Activated naive CD8-positive, alpha-beta T cell treated with anti-CD3 and anti-CD28 coated beads for 36 hours (primary cell): ENCODE results near the gene ZNF547. TPM values are rescaled to one million over a fixed set of nuclear protein-coding genes. Genes with fewer than 3 reads are reported as not detected.

ENCODE experiments used
- DNase-seq: peaks from one replicate; pipeline ENCODE4 v3.0.0; 2021
- H3K27ac Mint-ChIP-seq: one replicate; pipeline ENCODE4 v1.8.0; 2022; ENCODE audit warnings: mild to moderate bottlenecking, moderate library complexity, mixed read lengths
- H3K27me3 Mint-ChIP-seq: one replicate; pipeline ENCODE4 v1.8.0; 2022; ENCODE audit warnings: mild to moderate bottlenecking, mixed read lengths
- H3K36me3 Mint-ChIP-seq: one replicate; pipeline ENCODE4 v1.8.0; 2021; ENCODE audit warnings: mild to moderate bottlenecking, mixed read lengths
- H3K4me1 Mint-ChIP-seq: one replicate; pipeline ENCODE4 v1.8.0; 2021; ENCODE audit warnings: mixed read lengths
- H3K4me3 Mint-ChIP-seq: one replicate; pipeline ENCODE4 v1.8.0; 2022; ENCODE audit warnings: mild to moderate bottlenecking, moderate library complexity, mixed read lengths
- H3K9me3 Mint-ChIP-seq: one replicate; pipeline ENCODE4 v1.8.0; 2022; ENCODE audit warnings: mixed read lengths
- total RNA-seq, 2 experiments: library from RNA; stranded (reverse); gene quantifications; one replicate each; pipeline ENCODE4 v1.2.3, GENCODE V29; 2021

ZNF547 gene
- total RNA-seq, 2 experiments from 2014 or later = 1.6 to 1.8 TPM

DNA sequence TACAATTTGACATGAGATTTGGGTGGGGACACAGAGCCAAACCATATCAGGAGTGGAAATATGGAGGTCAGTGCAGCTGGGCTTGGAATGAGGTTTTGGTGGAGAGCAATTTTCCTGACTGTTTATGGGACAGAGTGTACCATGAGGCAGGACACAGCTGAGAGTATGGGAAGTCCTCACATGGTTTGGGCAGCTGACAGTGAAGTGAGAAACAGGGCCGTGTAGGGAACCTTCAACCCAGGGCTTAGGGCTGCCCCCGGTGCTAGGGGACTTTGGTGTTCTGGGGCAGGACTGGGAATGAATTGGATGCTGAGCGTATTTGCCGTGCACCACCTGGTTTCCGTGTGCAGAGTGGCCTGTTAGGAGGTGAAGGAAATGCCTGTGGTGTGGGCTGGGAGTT, 32.4 kb downstream of the ZNF547 start:
- H3K27ac Mint-ChIP-seq = no peak overlapping the region
- peaks cover 52% of the 10 kb centered on the region for H3K9me3 Mint-ChIP-seq
- no peak for DNase-seq
- peaks cover 11% of the 10 kb centered on the region for H3K4me1 Mint-ChIP-seq
- H3K4me3 Mint-ChIP-seq = no peak overlapping the region
- no peaks in the 10 kb centered on the region for H3K27me3 Mint-ChIP-seq
- H3K36me3 Mint-ChIP-seq = peaks cover 97% of the 10 kb centered on the region

DNA sequence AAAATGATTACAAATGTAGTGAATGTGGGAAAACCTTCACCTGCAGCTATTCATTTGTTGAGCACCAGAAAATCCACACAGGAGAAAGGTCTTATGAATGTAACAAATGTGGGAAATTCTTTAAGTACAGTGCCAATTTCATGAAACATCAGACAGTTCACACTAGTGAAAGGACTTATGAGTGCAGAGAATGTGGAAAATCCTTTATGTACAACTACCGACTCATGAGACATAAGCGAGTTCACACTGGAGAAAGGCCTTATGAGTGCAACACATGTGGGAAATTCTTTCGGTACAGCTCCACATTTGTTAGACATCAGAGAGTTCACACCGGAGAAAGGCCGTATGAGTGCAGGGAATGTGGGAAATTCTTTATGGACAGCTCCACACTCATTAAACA, 35.5 kb downstream of the ZNF547 start:
- H3K4me1 Mint-ChIP-seq = peaks cover 2% of the 10 kb centered on the region
- H3K27ac Mint-ChIP-seq = no peak overlapping the region
- peaks cover 55% of the 10 kb centered on the region for H3K9me3 Mint-ChIP-seq
- no peak overlapping the region for H3K4me3 Mint-ChIP-seq
- no peak for DNase-seq
- H3K36me3 Mint-ChIP-seq = peaks cover 80% of the 10 kb centered on the region
- no peaks in the 10 kb centered on the region for H3K27me3 Mint-ChIP-seq

DNA sequence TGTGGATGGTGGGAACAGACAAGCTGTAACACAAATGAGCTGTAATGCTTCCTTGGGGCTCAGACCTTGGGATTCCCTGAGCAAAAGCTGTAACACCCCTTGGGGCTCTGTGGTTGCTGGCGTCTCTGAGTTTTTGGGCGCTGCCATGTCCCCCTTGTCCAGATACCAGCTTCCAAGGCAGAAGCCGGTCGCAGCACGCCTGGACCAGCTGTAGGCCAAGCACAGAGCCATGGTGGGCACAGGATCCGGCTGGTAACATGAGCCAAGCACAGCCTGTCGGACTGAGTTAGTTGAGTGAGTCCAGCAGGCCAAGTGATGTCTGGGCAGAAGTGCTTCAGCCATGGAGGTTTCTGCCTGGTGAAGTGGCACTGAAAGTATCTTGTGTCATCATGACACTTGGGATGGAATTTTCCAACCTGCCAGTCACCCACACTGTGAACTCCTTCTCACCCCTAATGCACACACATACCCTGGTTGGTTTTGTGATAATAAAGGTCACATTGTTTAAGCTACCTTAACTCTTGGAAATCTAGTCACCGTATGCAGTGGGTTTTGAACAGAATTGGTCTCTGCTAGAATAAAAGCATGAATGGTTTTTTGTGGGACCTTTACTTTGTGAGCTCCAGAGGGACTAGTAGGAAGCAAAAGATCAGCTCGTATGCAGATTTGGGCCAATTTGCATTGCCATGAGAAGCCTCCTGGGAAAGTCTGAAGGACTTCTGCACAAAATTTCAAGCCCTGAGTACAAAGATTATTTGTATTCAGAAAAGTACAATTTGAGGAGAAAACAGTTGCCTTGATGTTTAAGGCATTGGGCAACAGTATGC, 40.6 kb downstream of the ZNF547 start:
- Mint-ChIP-seq H3K36me3 (peaks cover 29% of the 10 kb centered on the region), H3K4me1 (peaks cover 4% of the 10 kb centered on the region), H3K9me3 (peaks cover 16% of the 10 kb centered on the region), H3K4me3 (no peak overlapping the region), H3K27ac (no peak overlapping the region), H3K27me3 (no peaks in the 10 kb centered on the region)
- no peak for DNase-seq

DNA sequence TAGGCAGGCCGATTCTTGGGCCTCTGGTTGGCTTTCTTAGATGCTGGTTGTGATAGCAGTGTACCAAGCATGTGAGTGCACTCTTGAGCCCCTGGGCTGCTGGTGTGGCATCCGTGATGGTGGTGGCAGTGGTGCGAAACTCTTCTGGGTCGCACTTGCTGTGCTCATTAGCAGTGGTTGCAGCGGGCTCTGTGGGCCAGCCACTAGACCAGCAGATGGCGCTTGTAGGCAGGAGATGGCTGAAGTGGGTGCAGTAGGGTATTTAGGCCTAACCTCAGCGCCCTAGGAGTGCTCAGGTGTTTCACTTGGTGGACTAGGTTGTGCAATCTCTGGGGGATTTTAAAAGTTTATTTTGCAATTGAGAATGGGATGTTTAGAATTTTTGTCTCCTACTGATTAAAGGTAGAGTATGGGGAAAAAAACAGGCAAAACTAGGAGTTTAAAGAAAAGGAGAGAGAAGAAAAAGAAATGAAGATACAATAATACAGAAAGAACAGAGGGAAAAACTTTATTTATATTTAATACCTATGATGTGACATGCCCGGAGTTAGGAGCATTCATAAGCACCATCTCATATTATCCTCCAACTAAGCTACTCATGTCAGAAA, 43.3 kb downstream of the ZNF547 start:
- H3K4me3 Mint-ChIP-seq = no peak overlapping the region

DNA sequence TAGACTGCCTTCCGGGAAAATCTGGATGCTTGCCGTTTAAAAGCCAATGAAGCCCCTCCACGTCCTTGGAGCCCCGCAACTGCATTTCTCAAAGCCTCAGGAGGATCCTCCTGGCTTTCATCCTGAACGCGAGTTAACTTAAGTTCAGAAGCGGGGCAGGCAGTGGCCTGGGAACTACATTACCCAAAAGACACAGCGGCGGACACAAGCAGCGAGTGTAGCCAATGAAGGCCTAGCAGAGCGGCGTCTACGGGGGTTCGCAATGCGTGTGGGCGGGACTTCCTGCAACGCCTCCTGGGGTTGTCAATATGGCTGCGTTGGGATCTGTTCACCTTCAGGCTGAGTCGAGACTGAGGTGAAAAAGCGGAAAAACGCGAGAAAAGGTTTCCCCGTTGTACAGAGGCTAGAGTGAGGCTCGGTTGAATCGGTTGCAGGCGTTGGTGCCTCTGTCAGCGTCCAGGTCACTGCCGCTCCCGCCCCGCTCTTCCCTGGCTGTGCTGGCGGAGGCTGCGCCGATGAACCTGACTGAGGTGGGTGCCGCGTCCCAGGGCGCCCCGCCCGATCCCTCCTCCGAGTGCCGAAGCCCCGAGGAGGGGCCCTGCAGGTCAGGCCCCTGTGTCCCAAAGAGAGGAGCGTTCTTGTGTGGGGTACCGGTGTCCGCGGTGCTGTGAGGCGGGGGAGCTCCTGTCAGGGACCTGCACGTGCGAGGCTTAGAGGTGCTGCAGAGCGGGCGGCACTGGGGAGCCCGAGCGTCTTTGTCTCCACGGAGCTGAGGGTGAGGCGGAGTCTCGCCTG, 47.7 kb downstream of the ZNF547 start, which contains the start of gene ZNF17:
Gene ZNF17, plus strand, starts transcription at position 285 of the 795 bp plus-strand sequence. CDS start 2,455 bp downstream, outside the sequence.
- Mint-ChIP-seq H3K9me3 (peaks cover 10% of the 10 kb centered on the region), H3K36me3 (peaks cover 34% of the 10 kb centered on the region), H3K27me3 (no peaks in the 10 kb centered on the region), H3K4me3 (peak within 1 kb of the TSS; percentile 95), H3K4me1 (peaks cover 15% of the 10 kb centered on the region), H3K27ac (peak within 1 kb of the TSS; percentile 80)
- peak; percentile 90 for DNase-seq

More for the DNA sequence above, 43.3 kb downstream of the ZNF547 start:
- Mint-ChIP-seq H3K9me3 (peaks cover 6% of the 10 kb centered on the region), H3K27ac (no peak overlapping the region), H3K4me1 (peaks cover 6% of the 10 kb centered on the region), H3K36me3 (peaks cover 10% of the 10 kb centered on the region), H3K27me3 (no peaks in the 10 kb centered on the region)
- DNase-seq = peak; percentile 77

DNA sequence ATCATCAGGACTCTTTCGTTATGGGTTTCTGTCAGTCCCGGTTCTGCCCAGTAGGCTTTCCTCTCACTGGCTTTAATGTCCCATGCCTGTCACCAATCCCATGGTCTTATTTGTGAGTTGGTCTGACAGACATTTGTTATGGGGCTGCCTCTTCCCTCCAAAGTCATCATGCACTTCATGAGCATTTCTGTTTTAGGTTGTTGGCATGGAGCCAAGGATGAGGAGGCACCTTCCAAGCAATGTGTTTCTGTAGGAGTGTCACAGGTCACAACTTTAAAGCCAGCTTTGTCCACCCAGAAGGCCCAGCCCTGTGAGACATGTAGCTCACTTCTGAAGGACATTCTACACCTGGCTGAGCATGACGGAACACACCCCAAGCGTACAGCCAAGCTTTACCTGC, 56.1 kb downstream of the ZNF547 start:
- Mint-ChIP-seq H3K4me3 (no peak overlapping the region), H3K4me1 (peaks cover 1% of the 10 kb centered on the region), H3K27me3 (no peaks in the 10 kb centered on the region), H3K9me3 (peaks cover 50% of the 10 kb centered on the region), H3K27ac (no peak overlapping the region), H3K36me3 (peaks cover 85% of the 10 kb centered on the region)
- DNase-seq = no peak

DNA sequence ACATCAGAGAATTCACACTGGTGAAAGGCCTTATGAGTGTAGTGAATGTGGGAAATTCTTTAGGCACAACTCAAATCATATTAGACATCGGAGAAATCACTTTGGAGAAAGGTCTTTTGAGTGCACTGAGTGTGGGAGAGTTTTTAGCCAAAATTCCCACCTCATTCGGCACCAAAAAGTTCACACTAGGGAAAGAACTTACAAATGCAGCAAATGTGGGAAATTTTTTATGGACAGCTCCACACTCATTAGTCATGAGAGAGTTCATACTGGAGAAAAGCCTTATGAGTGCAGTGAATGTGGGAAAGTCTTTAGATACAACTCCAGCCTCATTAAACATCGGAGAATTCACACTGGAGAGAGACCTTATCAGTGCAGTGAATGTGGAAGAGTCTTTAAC, 57.7 kb downstream of the ZNF547 start:
- peaks cover 1% of the 10 kb centered on the region for H3K4me1 Mint-ChIP-seq
- H3K4me3 Mint-ChIP-seq = no peak overlapping the region
- H3K36me3 Mint-ChIP-seq = peaks cover 72% of the 10 kb centered on the region
- peaks cover 46% of the 10 kb centered on the region for H3K9me3 Mint-ChIP-seq
- H3K27ac Mint-ChIP-seq = no peak overlapping the region
- no peak for DNase-seq
- no peaks in the 10 kb centered on the region for H3K27me3 Mint-ChIP-seq

Other genes with a start within 250 kb of the ZNF547 start
- not detected for gene USP29, start 243.6 kb upstream of the ZNF547 start, total RNA-seq
- gene ZIM3, start 218.3 kb upstream of the ZNF547 start, total RNA-seq = not detected
- not detected for gene DUXA, start 196.1 kb upstream of the ZNF547 start, total RNA-seq
- 10 to 100 TPM; 20.0 to 21.7 TPM for gene ZNF264, start 172.1 kb upstream of the ZNF547 start, total RNA-seq
- gene AURKC, start 132.5 kb upstream of the ZNF547 start, total RNA-seq = 1 to 10 TPM; 1.2 to 1.3 TPM
- 1 to 10 TPM; 9.7 TPM for gene ZNF805, start 122.9 kb upstream of the ZNF547 start, total RNA-seq
- 10 to 100 TPM; 40.5 to 44.3 TPM for gene ZNF460, start 83.1 kb upstream of the ZNF547 start, total RNA-seq
- 1 to 10 TPM; 8.2 to 8.4 TPM for gene ZNF543, start 43.1 kb upstream of the ZNF547 start, total RNA-seq
- gene ZNF304, start 12.3 kb upstream of the ZNF547 start, total RNA-seq = 10 to 100 TPM; 10.3 to 10.5 TPM
- gene TRAPPC2B, start within 50 bp of the ZNF547 start, total RNA-seq = 1 to 10 TPM; 6.3 to 8.2 TPM
- 10 to 100 TPM; 17.4 to 18.5 TPM for gene ZNF548, start 26.3 kb downstream of the ZNF547 start, total RNA-seq
- 10 to 100 TPM; 10.5 to 12.3 TPM for gene ZNF17, start 47.6 kb downstream of the ZNF547 start, total RNA-seq
- 10 to 100 TPM; 23.6 to 24.8 TPM for gene ZNF749, start 71.8 kb downstream of the ZNF547 start, total RNA-seq
- under 1 TPM; 0.30 to 0.31 TPM for gene VN1R1, start 93.6 kb downstream of the ZNF547 start, total RNA-seq
- 1 to 10 TPM; 9.3 to 9.7 TPM for gene ZNF772, start 114.0 kb downstream of the ZNF547 start, total RNA-seq
- gene ZNF419, start 124.2 kb downstream of the ZNF547 start, total RNA-seq = 1 to 10 TPM; 7.5 to 7.8 TPM
- 1 to 10 TPM; 8.5 to 9.1 TPM for gene ZNF773, start 136.4 kb downstream of the ZNF547 start, total RNA-seq
- 1 to 10 TPM; 5.6 to 6.1 TPM for gene ZNF549, start 163.8 kb downstream of the ZNF547 start, total RNA-seq
- 10 to 100 TPM; 10.9 to 11.4 TPM for gene ZNF550, start 196.3 kb downstream of the ZNF547 start, total RNA-seq
- gene ZNF416, start 215.4 kb downstream of the ZNF547 start, total RNA-seq = 1 to 10 TPM; 5.9 to 7.0 TPM
- gene ZIK1, start 220.6 kb downstream of the ZNF547 start, total RNA-seq = 10 to 100 TPM; 13.1 to 14.4 TPM
- 10 to 100 TPM; 11.0 to 12.2 TPM for gene ZNF530, start 236.3 kb downstream of the ZNF547 start, total RNA-seq